ENCODE data around the gene ALAS1. TPM values are rescaled to one million over a fixed set of nuclear protein-coding genes. Genes with fewer than 3 reads are reported as not detected.

ALAS1 gene
- total RNA-seq, 1 experiment from 2014 or later, result 29.2 TPM

- Mint-ChIP-seq H3K4me1 (ENCODE audit: insufficient read depth, unreplicated experiment) (peaks cover 26% of the 10 kb centered on the region), H3K27me3 (ENCODE audit: insufficient read depth, unreplicated experiment) (peaks cover 10% of the 10 kb centered on the region), H3K27ac (ENCODE audit: low read depth, unreplicated experiment) (no peak overlapping the region), H3K36me3 (ENCODE audit: insufficient read depth, unreplicated experiment) (no peaks in the 10 kb centered on the region), H3K4me3 (ENCODE audit: unreplicated experiment) (no peak overlapping the region), H3K9me3 (ENCODE audit: unreplicated experiment) (no peaks in the 10 kb centered on the region)
- ChIA-PET CTCF (interaction anchor here (0.6 to 0.7 kb wide), 3 partner anchors 9 to 178 kb away, joined by 3 to 4 read pairs (median 4); no protein-coding TSS in a partner anchor), POLR2A (no interaction called here)
- no peak for TF ChIP-seq CTCF (IDR thresholded peaks at IDR 0.05; ENCODE audit: unreplicated experiment)
- no TSS peak for BruUV-seq (replicated peaks)
- no peak for DNase-seq (ENCODE audit: unreplicated experiment)
- intact Hi-C loops (cut with micrococcal nuclease), result no loop called here
These were observed 19.4 kb upstream of the ALAS1 start for GRCh38 chr3:52178537-52178936.

DNA sequence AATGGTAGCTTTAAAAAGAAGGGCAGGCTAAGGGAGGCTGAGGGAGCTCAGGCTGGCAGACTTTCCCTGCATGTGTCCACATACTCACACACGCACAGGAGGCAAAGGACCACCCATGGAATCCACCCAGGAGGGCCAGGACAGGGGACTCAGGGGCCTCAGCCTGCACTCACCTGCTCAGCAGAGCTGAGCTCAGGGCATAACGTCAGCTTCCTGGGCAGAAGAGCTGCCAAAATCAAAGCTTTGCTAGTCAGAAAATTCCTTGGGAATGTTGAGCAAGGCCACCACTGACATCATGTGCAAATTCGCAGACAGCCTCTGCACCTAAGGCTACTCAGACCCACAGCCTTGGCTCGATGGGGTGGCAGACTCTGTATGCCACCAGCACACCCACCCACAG, 16.4 kb upstream of the ALAS1 start:
- Mint-ChIP-seq H3K9me3 (ENCODE audit: unreplicated experiment) (no peaks in the 10 kb centered on the region), H3K4me3 (ENCODE audit: unreplicated experiment) (no peak overlapping the region), H3K27ac (ENCODE audit: low read depth, unreplicated experiment) (no peak overlapping the region), H3K4me1 (ENCODE audit: insufficient read depth, unreplicated experiment) (peaks cover 17% of the 10 kb centered on the region), H3K36me3 (ENCODE audit: insufficient read depth, unreplicated experiment) (no peaks in the 10 kb centered on the region), H3K27me3 (ENCODE audit: insufficient read depth, unreplicated experiment) (peaks cover 10% of the 10 kb centered on the region)
- ChIA-PET CTCF (interaction anchor here (0.6 to 1.9 kb wide), 5 partner anchors 12 to 128 kb away, joined by 3 to 4 read pairs (median 3); no protein-coding TSS in a partner anchor), POLR2A (interaction anchor here (0.6 to 1.6 kb wide), 7 partner anchors 11 to 458 kb away, joined by 3 to 8 read pairs (median 3); partner anchors contain the start of gene POC1A)
- intact Hi-C loops (cut with micrococcal nuclease), result loop anchor here (1.0 kb wide), 1 partner anchor 10 kb away; no protein-coding TSS in a partner anchor
- TF ChIP-seq CTCF (IDR thresholded peaks at IDR 0.05; ENCODE audit: unreplicated experiment), result no peak
- DNase-seq (ENCODE audit: unreplicated experiment), result peak; percentile 72
- BruUV-seq (replicated peaks), result no TSS peak

GRCh38 chr3:52182196-52182595, 15.8 kb upstream of the ALAS1 start:
- peaks cover 17% of the 10 kb centered on the region for H3K4me1 Mint-ChIP-seq (ENCODE audit: insufficient read depth, unreplicated experiment)
- no peak overlapping the region for H3K4me3 Mint-ChIP-seq (ENCODE audit: unreplicated experiment)
- peaks cover 10% of the 10 kb centered on the region for H3K27me3 Mint-ChIP-seq (ENCODE audit: insufficient read depth, unreplicated experiment)
- ChIA-PET CTCF (interaction anchor here (0.6 to 1.9 kb wide), 5 partner anchors 12 to 129 kb away, joined by 3 to 4 read pairs (median 3); no protein-coding TSS in a partner anchor), POLR2A (interaction anchor here (0.6 to 1.2 kb wide), 3 partner anchors 14 to 28 kb away, joined by 3 to 5 read pairs (median 3); no protein-coding TSS in a partner anchor)
- H3K36me3 Mint-ChIP-seq (ENCODE audit: insufficient read depth, unreplicated experiment), result no peaks in the 10 kb centered on the region
- H3K27ac Mint-ChIP-seq (ENCODE audit: low read depth, unreplicated experiment), result no peak overlapping the region
- no peak for TF ChIP-seq CTCF (IDR thresholded peaks at IDR 0.05; ENCODE audit: unreplicated experiment)
- no peaks in the 10 kb centered on the region for H3K9me3 Mint-ChIP-seq (ENCODE audit: unreplicated experiment)
- intact Hi-C loops (cut with micrococcal nuclease), result no loop called here
- no peak for DNase-seq (ENCODE audit: unreplicated experiment)
- BruUV-seq (replicated peaks), result no TSS peak

DNA sequence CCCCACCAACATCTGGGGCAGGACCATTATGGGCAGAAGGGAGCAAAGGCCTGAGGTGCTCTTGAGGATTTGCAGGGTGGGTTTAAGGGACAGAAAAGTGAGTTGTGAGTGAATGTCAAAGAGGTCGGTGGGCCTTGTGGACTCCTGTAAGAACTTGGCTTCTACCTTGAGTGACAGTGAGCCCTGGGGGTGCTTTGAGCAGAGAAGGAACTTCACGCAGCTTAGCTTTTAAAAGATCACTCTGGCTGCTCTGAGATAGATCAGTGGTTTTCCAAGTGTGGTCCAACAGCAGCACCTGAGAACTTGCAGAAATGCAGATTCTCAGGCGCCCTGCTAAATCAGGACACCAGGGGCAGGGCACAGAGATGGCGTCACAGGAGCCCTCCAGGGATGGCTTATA, 15.3 kb upstream of the ALAS1 start:
- no peak for DNase-seq (ENCODE audit: unreplicated experiment)
- Mint-ChIP-seq H3K27me3 (ENCODE audit: insufficient read depth, unreplicated experiment) (peaks cover 10% of the 10 kb centered on the region), H3K27ac (ENCODE audit: low read depth, unreplicated experiment) (no peak overlapping the region), H3K36me3 (ENCODE audit: insufficient read depth, unreplicated experiment) (no peaks in the 10 kb centered on the region), H3K4me1 (ENCODE audit: insufficient read depth, unreplicated experiment) (peaks cover 13% of the 10 kb centered on the region), H3K9me3 (ENCODE audit: unreplicated experiment) (no peaks in the 10 kb centered on the region), H3K4me3 (ENCODE audit: unreplicated experiment) (no peak overlapping the region)
- CTCF ChIA-PET, result interaction anchor here (0.9 kb wide), 1 partner anchor 38 kb away, joined by 3 read pairs; no protein-coding TSS in a partner anchor
- BruUV-seq (replicated peaks), result no TSS peak
- TF ChIP-seq CTCF (IDR thresholded peaks at IDR 0.05; ENCODE audit: unreplicated experiment), result no peak
- intact Hi-C loops (cut with micrococcal nuclease), result no loop called here
- POLR2A ChIA-PET, result interaction anchor here (0.6 to 1.1 kb wide), 2 partner anchors 27 to 34 kb away, joined by 3 to 4 read pairs; no protein-coding TSS in a partner anchor

All from MCF 10A (cell line).